Spinal cord (tissue), 10 donors: ENCODE data around the gene ELN. TPM values are rescaled to one million over a fixed set of nuclear protein-coding genes. Genes with fewer than 3 reads are reported as not detected.

Experiments used
- DNase-seq, 6 donors: peaks; one replicate each; pipeline versions ENCODE4 v3.0.0 to v3.0.0-alpha.2; 2013 to 2015; ENCODE audit warnings: low spot score in 6 of 6, low read depth in 4 of 6
- H3K27ac ChIP-seq: one replicate; pipeline ENCODE4 v1.5.1; 2013; ENCODE audit warnings: low read depth, low read length, control low read depth
- H3K27me3 ChIP-seq: one replicate; pipeline ENCODE4 v1.6.1; 2013; ENCODE audit warnings: low read length; ENCODE audit not compliant: control insufficient read depth, insufficient read depth
- H3K36me3 ChIP-seq: one replicate; pipeline ENCODE4 v1.6.1; 2013; ENCODE audit warnings: low read length; ENCODE audit not compliant: control insufficient read depth, insufficient read depth
- H3K4me1 ChIP-seq: one replicate; pipeline ENCODE4 v1.6.1; 2013; ENCODE audit warnings: low read length; ENCODE audit not compliant: control insufficient read depth, insufficient read depth
- H3K4me3 ChIP-seq: one replicate; pipeline ENCODE4 v1.5.1; 2013; ENCODE audit warnings: low read depth, low read length, control low read depth
- H3K9me3 ChIP-seq: one replicate; pipeline ENCODE4 v1.6.1; 2013; ENCODE audit warnings: low read length; ENCODE audit not compliant: control insufficient read depth, insufficient read depth
- WGBS: methylation state at CpG from one replicate; pipeline ENCODE4 v1.1.5; 2013; ENCODE audit warnings: missing lambda C conversion rate; ENCODE audit not compliant: insufficient coverage; 5-methylcytosine and 5-hydroxymethylcytosine counted together
- polyA plus RNA-seq, 2 donors: library from polyadenylated mRNA; unstranded; fragments of 120-200 nt; gene quantifications; one replicate each; pipeline ENCODE4 v1.2.1, GENCODE V29; 2013; ENCODE audit not compliant: insufficient read length in 2 of 2
- total RNA-seq, 2 donors: library from RNA; depleted of rRNA in 1 of 2; stranded (reverse); fragments of 120-200 nt in 1 of 2; fragments of >200 nt in 1 of 2; gene quantifications; one replicate each; pipeline versions ENCODE4 v1.2.3 to v1.2.4, GENCODE V29; 2013 to 2014
- donor health status: healthy.

Gene ELN
- total and polyA plus RNA-seq, 4 donors = 114 to 287 (median 197) TPM

GRCh38 chr7:73986158-73986631 lies 41.8 kb upstream of the ELN start:
- 75% methylated on average over 17 of the region's 17 CpGs for WGBS
- no peak overlapping the region for H3K4me3 ChIP-seq
- no peaks in the 10 kb centered on the region for H3K36me3 ChIP-seq
- no peak overlapping the region for H3K27ac ChIP-seq
- H3K9me3 ChIP-seq = no peaks in the 10 kb centered on the region
- DNase-seq = no peak
- no peaks in the 10 kb centered on the region for H3K27me3 ChIP-seq
- H3K4me1 ChIP-seq = peaks cover 20% of the 10 kb centered on the region

- DNase-seq = no peak
- Histone ChIP-seq H3K27me3 (no peaks in the 10 kb centered on the region), H3K9me3 (no peaks in the 10 kb centered on the region), H3K36me3 (no peaks in the 10 kb centered on the region), H3K4me3 (no peak overlapping the region), H3K4me1 (peaks cover 26% of the 10 kb centered on the region), H3K27ac (no peak overlapping the region)
- 67% methylated on average over 3 of the region's 4 CpGs for WGBS
Observed at GRCh38 chr7:73987298-73987697, 40.7 kb upstream of the ELN start.

GRCh38 chr7:73988197-73988596 lies 39.8 kb upstream of the ELN start:
- peak in 1 of 6 donors; percentile 38 for DNase-seq
- 75% methylated on average over 1 of the region's 9 CpGs for WGBS
- peaks cover 32% of the 10 kb centered on the region for H3K4me1 ChIP-seq
- no peaks in the 10 kb centered on the region for H3K9me3 ChIP-seq
- no peak overlapping the region for H3K27ac ChIP-seq
- no peak overlapping the region for H3K4me3 ChIP-seq
- no peaks in the 10 kb centered on the region for H3K36me3 ChIP-seq
- no peaks in the 10 kb centered on the region for H3K27me3 ChIP-seq

GRCh38 chr7:73991522-73992100 lies 36.4 kb upstream of the ELN start:
- DNase-seq = no peak
- Histone ChIP-seq H3K4me3 (no peak overlapping the region), H3K9me3 (peaks cover 4% of the 10 kb centered on the region), H3K27me3 (no peaks in the 10 kb centered on the region), H3K36me3 (no peaks in the 10 kb centered on the region), H3K27ac (no peak overlapping the region), H3K4me1 (peaks cover 21% of the 10 kb centered on the region)
- WGBS = 71% methylated on average over 5 of the region's 7 CpGs

- WGBS = 35% methylated on average over 18 of the region's 18 CpGs
- DNase-seq = peak in 2 of 6 donors; percentile 56 to 65
- H3K4me3 ChIP-seq = no peak overlapping the region
- H3K4me1 ChIP-seq = peaks cover 21% of the 10 kb centered on the region
- no peaks in the 10 kb centered on the region for H3K36me3 ChIP-seq
- no peaks in the 10 kb centered on the region for H3K27me3 ChIP-seq
- H3K9me3 ChIP-seq = peaks cover 4% of the 10 kb centered on the region
- H3K27ac ChIP-seq = no peak overlapping the region
Observed at GRCh38 chr7:73992101-73992562, 35.8 kb upstream of the ELN start.

- WGBS = 100% methylated on average over 1 of the region's 7 CpGs
- H3K27ac ChIP-seq = no peak overlapping the region
- peaks cover 4% of the 10 kb centered on the region for H3K9me3 ChIP-seq
- H3K4me3 ChIP-seq = no peak overlapping the region
- H3K4me1 ChIP-seq = peaks cover 12% of the 10 kb centered on the region
- no peaks in the 10 kb centered on the region for H3K27me3 ChIP-seq
- DNase-seq = no peak
- no peaks in the 10 kb centered on the region for H3K36me3 ChIP-seq
Observed at GRCh38 chr7:73994023-73994422, 34.0 kb upstream of the ELN start.

GRCh38 chr7:73994761-73995160 lies 33.2 kb upstream of the ELN start:
- no peaks in the 10 kb centered on the region for H3K27me3 ChIP-seq
- no peak overlapping the region for H3K27ac ChIP-seq
- no peak overlapping the region for H3K4me3 ChIP-seq
- DNase-seq = no peak
- H3K36me3 ChIP-seq = no peaks in the 10 kb centered on the region
- peaks cover 18% of the 10 kb centered on the region for H3K4me1 ChIP-seq
- H3K9me3 ChIP-seq = peaks cover 4% of the 10 kb centered on the region

- Histone ChIP-seq H3K36me3 (no peaks in the 10 kb centered on the region), H3K4me3 (no peak overlapping the region), H3K9me3 (peaks cover 4% of the 10 kb centered on the region), H3K27ac (no peak overlapping the region), H3K4me1 (peaks cover 23% of the 10 kb centered on the region), H3K27me3 (no peaks in the 10 kb centered on the region)
- no peak for DNase-seq
- 78% methylated on average over 3 of the region's 4 CpGs for WGBS
Observed at GRCh38 chr7:73995330-73995729, 32.6 kb upstream of the ELN start.

- H3K36me3 ChIP-seq = no peaks in the 10 kb centered on the region
- no peaks in the 10 kb centered on the region for H3K27me3 ChIP-seq
- peaks cover 4% of the 10 kb centered on the region for H3K9me3 ChIP-seq
- WGBS = 67% methylated on average over 3 of the region's 3 CpGs
- DNase-seq = no peak
- H3K4me3 ChIP-seq = no peak overlapping the region
- peaks cover 24% of the 10 kb centered on the region for H3K4me1 ChIP-seq
- H3K27ac ChIP-seq = no peak overlapping the region
Observed at GRCh38 chr7:73995821-73996511, 32.0 kb upstream of the ELN start.

- 87% methylated on average over 6 of the region's 7 CpGs for WGBS
- no peak overlapping the region for H3K4me3 ChIP-seq
Observed at GRCh38 chr7:73997056-73997455, 30.9 kb upstream of the ELN start.

More at GRCh38 chr7:73997056-73997455, 30.9 kb upstream of the ELN start:
- Histone ChIP-seq H3K9me3 (peaks cover 4% of the 10 kb centered on the region), H3K27me3 (no peaks in the 10 kb centered on the region), H3K27ac (no peak overlapping the region), H3K36me3 (no peaks in the 10 kb centered on the region), H3K4me1 (peaks cover 19% of the 10 kb centered on the region)
- DNase-seq = no peak
